HG03378 (cell line): Measurements from ENCODE around the gene IL22RA1.

Experiments
- ATAC-seq: cut with Tn5 transposase; IDR thresholded peaks from one replicate; pipeline ENCODE4 v1.9.1; 2021; ENCODE audit warnings: mild to moderate bottlenecking, moderate library complexity; ENCODE audit not compliant: unreplicated experiment

Gene IL22RA1

DNA sequence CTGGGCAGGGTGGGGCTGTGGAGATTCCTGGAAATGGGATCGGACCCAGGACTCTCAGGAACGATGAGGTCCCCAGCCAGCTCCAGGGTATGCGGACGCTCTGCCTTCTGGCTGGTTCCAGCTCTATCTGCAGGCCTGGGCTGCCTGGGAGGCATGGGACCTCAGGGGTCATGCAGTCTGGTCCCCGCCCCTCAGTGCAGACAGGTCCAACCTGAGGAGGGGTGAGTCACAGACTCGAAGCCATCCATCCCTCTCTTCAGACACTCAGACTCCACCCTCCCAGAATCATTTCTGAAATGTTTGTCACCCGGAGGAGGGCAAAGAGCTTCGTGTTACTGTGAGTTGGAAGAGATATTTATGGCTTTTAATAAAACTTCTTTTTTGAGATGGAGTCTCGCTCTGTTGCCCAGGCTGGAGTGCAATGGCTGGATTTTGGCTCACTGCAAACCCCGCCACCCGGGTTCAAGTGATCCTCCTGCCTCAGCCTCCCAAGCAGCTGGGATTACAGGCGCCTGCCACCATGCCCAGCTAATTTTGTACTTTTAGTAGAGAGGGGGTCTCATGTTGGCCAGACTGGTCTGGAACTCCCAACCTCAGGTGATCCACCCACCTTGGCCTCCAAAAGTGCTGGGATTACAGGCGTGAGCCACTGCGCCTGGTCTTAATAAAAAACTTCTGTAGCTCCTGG lies 25.1 kb downstream of the IL22RA1 start:
- no peak for ATAC-seq

DNA sequence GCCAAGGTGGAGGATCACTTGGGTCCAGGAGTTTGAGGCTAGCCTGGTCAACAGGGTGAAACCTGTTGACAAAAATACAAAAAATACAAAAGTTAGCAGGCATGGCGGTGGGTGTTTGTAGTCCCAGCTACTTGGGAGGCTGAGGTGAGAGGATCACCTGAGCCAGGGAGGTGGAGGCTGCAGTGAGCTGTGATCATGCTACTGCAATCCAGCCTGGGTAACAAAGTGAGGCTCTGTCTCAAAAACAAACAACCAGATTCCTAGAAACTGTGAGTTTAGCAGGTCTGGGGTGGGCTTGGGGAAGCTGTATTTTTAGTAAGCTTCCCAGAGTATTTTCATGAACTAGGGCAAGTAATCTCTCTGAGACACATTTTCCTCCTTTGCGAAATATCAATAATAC lies 25.8 kb downstream of the IL22RA1 start:
- ATAC-seq, result no peak

DNA sequence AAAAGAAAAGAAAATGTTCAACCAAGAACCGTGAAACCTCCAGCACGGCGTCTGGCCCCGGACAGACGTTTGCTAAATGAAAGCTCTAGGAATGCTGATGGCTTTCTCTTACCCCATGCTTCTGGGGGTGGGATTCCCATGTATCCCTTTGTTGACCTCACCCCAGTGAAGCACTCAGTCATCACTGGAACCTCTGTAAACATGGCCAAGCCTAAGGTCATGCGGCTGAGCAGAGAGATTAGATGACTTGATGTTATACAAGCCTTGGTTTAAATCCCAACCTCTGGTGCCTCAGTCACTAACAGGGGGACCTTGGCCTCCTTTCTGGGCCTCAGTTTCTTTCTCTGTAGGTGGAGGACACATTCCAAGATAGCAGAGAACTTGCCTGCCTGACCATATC lies 28.2 kb downstream of the IL22RA1 start:
- ATAC-seq, result no peak

DNA sequence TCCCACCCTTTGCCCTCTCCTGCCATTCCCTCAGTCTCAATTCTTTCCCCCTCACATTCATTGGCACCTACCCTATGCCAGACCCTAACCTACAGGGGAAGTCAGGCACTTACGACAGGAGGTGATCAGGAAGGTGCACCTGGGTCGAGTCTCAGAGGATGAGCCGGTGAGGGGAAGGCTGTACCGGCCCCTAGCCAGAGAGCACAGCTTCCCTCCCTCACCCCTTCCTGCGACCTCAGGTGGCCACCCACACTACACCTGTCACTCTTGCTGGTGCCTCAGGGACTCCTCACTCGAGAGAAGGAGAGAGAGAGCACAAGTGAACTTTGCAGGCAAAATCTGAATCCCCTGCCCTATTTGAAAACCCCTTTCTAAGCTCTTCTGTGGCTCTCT lies 29.3 kb downstream of the IL22RA1 start:
- ATAC-seq, result no peak

DNA sequence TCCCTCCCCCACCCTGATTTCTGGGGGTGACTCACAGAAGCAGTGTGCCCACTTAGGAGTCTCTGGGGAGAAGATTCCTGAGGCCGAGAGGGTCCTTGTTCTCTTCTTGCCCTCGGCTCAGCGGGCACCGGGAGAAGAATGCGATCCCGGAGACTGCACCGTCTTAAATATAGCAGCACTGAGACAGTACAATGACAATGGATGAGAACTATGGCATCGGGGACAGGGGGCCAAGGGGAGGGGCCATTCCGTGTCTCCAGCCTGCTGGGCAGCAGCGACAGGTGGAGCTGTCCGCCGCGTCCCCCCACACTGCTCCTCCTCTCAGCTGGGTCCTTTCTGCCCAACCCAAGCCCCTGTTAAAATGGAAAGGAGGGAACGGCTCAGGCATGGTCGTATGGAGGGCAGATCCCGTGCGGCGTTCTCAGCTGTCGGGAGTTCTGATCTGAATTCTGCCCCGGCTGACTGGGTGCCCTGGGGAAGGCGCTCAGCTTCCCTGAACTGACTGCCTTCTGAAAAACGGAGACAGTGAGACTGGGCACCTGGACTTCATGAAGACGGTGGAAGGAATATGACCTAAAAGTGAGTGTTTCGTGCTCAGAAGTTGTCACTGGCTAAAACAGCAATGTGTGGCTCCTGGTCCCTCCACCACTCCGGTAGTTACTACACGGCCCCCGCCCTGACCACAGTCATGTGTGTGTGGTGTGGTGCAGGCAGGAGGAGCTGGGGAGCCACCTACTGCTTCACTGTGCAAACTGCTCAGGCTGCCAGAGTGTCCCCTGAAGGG lies 30.8 kb downstream of the IL22RA1 start, which contains the start of gene MYOM3:
MYOM3 (minus strand) TSS at position 140 of the 784 bp plus-strand sequence. CDS start 3,499 bp downstream, outside the sequence.
- ATAC-seq, result no peak

DNA sequence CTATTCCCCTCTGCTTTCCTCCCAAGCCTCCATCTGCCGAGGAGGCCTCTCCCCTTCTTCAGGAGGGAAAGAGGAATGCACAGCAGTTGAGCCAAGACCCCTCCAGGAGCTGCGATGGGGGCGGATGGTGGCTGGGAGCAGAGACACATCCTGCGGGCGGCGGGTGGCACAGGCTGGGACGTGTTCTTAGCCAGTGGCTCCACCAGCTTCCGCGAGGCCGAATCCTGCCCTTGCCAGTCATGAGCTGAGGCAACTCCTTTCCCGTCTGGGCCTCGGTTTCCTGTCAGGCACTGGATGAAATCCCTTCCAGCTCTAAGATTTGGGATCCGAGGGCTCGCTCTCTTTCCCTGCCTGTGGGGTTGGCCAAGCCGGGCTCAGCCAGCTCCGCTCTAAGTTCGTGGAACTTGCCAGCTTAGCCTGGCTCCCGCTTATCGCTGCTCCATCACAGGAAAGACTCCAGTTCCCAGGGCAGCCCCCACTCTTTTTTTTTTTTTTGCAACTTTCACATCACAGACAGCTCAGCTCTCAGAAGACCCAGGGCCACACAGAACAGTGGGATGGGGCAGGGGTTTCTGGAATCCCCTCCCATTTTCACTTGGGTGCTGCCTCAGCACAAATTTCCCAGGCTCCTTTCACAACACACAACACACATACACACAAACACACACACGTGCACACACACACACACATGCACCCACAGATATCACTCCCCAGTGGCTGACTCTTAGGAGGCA lies 31.5 kb downstream of the IL22RA1 start:
- no peak for ATAC-seq

DNA sequence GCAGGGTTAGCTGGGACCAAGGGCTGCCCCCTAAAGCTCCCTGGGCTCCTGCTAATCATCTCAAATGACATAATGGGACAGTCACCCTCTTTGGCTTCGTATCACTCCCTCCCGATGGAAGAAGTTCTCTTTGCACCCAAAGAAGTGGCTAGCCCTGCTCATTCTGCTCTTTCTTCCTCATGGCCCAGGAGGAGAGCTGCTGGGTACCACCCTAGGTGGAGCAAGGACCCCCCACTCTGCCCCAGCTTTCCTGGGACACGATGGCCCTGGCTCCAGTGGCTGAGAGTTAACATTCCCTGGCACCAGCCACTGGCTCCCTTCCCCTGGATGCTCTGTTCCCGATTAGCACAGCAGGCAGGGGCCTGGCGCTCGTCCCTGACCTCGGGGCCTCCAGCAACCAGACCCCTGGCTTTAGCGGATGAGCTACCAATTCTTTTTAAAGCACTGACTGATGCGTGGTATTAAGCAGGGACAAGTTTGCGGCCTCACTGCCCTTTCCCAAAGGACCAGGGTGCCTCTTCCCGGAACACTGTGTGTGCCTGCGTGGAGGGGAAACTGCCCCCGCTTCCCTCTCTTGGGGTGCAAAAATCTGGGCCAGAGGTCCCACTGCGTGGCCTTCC lies 32.2 kb downstream of the IL22RA1 start:
- no peak for ATAC-seq

DNA sequence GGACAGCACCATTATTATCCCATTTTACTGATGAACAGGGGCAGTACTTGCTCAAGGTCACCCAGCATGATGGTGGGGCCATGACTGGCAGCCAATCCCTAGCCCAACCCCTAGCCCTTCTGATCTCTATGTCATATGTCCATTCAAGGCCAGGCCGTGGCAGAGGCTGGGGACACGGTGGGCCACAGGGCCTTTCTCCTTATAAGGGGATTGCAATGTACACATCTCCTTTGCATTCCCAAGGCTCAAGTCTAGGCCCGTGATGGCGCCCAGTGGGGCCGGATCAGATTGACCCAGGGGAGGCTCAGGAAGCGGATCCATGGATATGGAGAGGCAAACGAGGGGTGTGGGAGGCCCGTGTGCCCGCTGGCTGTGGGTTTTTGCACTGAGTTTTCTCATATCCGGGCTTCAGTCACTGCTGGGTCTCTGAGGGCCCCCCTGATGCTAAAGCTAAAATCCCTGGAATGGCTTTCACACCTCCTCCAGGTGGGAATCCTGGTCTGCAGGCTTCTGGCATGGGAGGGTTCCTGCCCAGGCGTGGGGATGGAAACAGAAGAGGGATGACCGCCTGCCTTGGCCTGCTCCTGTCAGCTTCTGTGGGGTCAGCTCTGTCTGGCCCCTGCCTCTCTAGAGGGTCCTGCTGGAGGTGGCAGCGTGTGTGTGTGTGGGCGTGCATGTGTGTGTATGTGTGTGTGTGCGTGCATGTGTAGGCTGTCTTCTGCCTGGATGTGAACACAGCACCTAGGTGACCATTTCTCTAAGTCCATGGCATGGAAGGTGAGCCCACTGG lies 33.1 kb downstream of the IL22RA1 start:
- ATAC-seq, result no peak

DNA sequence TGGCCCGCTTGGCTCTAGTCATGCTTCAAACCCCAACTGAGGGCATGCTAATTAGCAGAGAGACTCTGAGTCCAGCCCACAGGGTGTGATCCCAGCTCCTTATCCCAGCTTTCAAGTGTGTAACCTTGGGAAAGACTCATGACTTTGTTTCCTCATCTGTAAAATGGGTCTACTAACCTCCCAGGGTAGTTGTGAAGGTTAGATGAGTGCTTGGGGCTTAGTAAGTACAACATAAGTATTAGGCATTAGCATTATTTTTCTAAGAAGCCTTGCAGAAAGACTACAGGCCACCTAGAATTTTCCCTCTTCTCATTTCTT lies 33.8 kb downstream of the IL22RA1 start:
- no peak for ATAC-seq

DNA sequence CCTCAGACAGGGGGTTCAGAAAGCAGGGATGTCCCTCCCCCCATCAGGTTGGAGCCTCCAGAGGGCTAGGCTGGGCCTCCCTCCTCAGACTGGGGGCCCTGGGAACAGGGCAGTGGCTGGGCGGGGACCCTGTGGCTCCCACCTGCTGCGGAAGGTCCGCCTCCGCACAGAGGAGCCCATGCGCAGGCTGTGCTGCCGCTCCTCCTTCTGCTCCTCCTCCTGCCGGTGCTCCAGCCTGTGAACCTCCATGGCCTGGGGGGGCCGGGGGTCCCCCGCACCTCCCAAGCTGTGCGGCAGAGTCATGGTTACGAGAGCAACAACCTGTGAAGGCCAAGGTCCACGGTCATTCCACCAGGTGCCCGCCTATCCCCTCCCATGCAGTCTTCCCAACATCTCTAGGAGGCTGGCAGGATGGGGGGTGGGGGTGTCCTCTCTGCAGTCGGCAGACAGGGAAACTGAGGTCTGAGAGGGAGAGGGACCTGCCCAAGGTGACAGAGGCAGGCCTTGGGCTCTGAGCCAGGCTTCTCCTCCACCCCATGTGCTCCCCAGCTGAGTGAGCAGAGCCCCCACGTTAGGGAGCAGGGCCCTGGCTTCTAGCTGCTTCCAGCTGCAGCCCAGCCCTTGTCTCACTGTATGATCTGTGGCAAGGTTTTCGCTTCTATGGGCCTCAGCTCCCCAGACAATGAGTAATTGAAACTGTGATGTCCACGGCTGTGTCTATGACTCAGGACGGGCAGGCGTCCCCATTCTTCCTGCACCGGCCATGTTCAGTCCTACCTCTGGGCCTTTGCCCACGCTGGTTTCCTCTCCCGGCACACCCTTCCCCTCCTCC lies 34.4 kb downstream of the IL22RA1 start:
- no peak for ATAC-seq

DNA sequence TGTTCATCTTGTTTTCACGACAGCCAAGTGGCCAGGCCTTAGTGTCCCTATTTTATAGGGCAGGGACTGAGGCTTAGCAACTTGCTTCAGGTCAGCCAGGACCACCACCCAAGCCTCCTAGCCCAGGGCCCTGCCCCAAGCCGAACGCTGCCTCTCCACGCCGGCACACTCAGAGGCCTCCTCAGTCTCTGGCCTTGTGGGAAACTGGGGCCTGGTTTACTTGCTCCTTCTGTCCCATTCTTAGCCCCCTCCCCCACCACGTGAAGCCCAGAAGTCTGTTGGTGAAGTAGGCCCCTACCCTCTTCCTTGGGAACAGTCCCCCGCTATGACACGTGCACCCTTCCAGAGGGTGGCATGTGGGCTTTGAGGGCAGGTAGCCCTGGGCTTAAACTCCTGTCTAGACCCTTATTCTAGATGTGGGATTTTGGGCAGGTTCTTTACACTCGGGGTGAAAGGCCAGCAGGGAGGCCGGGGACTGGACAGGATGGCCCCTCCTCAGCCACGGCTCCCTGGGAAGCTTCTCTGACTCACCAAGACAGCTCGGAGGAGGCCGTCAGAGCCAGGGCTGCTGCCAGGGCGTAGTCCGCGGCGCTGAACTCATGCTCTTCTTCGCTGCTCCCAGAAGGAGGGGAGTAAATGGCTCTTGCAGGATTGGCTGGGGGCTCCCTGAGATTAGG lies 35.3 kb downstream of the IL22RA1 start:
- ATAC-seq, result no peak

DNA sequence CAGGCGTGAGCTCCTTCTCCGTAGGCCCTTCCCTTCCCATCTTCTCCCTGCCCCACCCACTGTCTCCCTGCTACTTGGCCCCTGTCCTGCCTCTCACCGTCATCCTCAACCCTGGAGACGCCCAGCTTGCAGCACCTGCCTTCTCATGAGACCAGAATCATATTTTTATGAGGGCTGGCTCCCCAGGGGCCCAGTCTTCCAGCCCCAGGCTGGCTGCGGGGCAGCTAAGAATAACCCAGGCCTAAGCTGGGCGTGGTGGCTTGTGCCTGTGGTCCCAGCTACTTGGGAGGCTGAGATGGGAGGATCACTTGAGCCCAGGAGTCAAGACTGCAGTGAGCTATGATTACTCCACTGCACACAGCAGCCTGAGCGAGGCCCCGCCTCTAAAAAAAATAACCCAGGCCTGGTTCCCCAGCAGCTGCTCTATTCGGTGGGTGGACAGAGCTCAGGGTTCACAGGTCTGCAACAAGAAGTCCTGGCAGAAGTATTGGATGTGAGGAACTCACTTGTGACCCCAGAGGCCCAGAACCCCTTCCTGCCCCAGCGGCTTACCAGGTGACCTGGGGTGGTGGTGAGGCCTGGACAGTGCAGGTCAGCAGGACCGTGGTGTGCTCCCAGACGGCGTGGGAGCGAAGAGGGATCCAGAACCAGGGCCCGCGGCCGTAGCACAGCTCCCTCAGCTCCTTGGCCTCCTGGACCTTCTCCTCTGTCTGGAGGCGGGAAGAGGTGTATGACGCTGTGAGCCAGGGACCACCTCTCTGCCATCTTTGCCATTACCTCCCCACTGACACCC lies 37.4 kb downstream of the IL22RA1 start:
- ATAC-seq, result no peak

DNA sequence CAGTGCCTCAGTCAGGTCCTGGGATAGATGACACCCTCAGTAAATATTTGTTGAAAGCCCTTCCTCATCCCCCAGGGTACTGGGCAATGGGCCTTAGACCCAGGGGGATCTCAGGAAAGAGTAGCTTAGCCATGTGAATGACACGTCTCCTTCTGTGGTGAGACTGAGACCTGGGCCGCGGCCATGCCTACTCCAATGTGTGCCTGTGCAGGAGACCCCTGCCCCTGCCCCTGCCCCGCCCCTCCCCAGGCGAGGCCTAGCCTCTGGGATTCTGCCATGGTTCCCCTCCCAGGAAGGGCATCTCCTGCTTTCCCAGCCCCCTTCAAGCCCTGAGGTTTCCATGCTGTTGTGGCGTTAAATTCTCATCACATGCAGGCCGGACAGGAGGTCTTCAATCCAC lies 38.1 kb downstream of the IL22RA1 start:
- no peak for ATAC-seq

DNA sequence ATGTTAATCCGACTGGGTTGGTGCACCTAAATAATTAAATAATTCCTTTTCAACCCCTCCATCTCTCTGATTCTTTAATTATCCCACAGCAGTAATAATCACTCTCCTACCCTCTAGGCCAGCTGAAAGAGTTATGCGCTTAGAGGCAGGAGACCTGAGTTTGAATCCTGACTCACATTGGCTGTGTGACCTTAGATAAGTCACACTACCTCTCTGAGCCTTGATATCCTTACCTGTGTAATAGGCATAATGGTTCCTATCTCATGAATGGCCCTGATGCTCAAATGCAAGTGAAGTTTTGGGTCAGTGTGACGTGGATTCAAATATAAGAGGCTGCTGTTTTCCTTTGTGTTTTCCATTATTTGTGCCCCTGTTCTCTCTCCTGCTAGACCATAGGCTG lies 39.1 kb downstream of the IL22RA1 start:
- ATAC-seq, result no peak

DNA sequence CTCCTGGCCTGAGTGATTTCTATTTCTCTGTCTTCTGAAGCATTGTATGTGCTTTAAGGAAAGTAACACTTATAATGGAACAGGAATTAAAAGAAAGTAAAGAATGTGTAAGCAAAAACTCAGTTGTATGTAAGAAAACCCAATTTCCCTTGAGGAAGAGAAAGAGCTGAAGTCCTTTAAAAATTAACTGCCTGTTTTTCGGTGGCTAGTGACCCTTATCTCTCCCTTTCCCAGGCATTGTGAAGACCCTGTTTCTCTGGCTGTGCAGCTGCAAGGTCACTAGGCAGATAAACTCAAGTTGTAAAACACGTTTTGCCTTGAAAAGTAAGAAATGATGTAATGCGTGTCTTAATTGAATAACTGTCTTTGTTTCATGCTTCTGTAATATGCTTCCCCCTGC lies 39.5 kb downstream of the IL22RA1 start:
- no peak for ATAC-seq

DNA sequence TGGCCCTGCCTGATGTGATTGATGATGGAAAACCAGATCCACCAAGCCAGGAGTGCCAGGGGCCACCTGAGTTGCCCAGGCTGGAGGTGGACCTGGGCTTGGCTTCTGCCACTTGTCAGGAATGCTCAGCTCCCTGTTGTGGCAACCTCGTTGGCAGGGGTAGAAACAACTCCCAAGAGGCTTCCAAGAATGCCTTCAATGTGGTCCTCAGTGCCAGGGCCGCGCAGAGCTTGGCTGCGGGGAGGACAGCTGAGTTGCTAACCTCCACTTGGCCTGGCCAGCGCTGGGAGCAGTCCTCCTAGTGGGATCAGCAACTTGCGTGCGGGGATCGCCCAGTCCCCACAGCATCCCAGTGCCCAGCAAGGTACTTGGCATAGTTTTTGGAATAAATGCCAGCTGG lies 40.0 kb downstream of the IL22RA1 start:
- ATAC-seq, result no peak

DNA sequence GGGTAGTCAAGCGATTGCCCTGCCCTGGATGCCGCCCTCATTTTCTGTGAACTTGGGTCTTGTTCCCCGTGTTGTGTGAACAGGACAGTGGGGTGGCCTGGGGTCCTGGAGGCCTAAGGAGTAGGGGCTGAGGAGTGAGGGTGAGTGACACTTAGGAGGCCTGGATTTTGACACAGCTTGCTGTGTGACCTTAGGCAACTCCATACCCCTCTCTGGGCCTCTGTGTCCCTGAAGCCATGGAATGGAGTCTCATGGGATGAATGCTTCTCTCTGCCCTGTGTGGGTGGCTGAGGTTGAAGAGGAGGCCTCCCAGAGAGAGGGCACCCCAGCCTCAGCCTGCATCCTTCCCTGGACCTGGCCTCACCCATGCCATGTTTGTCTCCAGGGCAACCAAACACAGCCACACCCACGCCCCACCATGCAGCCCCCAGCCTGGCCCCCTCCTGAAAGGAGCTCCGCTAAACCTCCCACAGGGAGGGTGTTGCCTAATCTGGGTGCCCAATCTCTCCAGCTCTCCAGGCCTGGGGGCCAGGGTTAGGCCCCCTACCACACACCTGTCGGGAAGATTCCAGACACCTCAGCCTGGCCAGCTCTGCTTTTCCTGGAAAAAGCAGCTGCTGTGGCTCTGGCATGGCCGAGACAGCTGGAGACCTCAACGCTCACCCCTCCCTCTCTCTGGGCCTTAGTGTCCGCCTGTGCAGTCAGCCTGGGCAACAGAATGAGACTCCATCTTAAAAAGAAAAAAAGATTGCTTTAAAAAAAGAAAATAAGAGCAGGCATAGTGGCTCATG lies 40.9 kb downstream of the IL22RA1 start:
- no peak for ATAC-seq
